KOPT-K1 (cell line): ENCODE measurements around the gene PLEKHB2.
"Not testable (repeated sequence)": the region's sequence is repeated elsewhere in the genome, so short reads cannot be mapped to it uniquely, and the experiment has no call there.

Source experiments
- H3K27ac ChIP-seq: fragments of 200-600 bp; sonication (generic); 2 replicates; pipeline ENCODE4 v1.5.1; 2016; ENCODE audit warnings: antibody characterized with exemption, mild to moderate bottlenecking, low read depth, low read length; ENCODE audit not compliant: poor library complexity, severe bottlenecking
- H3K36me3 ChIP-seq: fragments of 200-600 bp; sonication (generic); 2 replicates; pipeline ENCODE4 v1.5.1; 2017; ENCODE audit warnings: antibody characterized with exemption, mild to moderate bottlenecking, low read length, moderate library complexity; ENCODE audit not compliant: insufficient read depth
- H3K9me3 ChIP-seq: fragments of 200-600 bp; sonication (generic); 2 replicates; pipeline ENCODE4 v1.5.1; 2017; ENCODE audit warnings: antibody characterized with exemption, low read length, mild to moderate bottlenecking; ENCODE audit not compliant: insufficient read depth, poor library complexity, severe bottlenecking

PLEKHB2 gene

DNA sequence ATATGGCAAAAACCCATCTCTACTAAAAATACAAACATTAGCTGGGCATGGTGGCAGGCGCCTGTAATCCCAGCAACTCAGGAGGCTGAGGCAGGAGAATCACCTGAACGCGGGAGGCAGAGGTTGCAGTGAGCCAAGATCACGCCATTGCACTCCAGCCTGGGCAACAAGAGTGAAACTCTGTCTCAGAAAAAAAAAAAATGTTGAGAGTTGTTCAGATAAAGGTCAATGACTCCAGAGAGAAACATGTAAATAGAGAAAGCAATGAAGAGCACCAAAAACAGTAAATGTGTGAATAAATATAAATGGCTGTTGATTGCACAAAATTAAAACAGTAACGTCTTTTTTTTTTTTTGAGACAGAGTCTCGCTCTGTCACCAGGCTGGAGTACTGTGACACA, 25.2 kb upstream of the PLEKHB2 start:
- not testable (repeated sequence) for H3K27ac ChIP-seq, H3K9me3 ChIP-seq
- H3K36me3 ChIP-seq: peaks cover 94% of the 10 kb centered on the region

GRCh38 chr2:131081190-131081589, 23.9 kb upstream of the PLEKHB2 start:
- H3K36me3 ChIP-seq: peaks cover 94% of the 10 kb centered on the region
- H3K27ac ChIP-seq: no peak overlapping the region

GRCh38 chr2:131085646-131086045, 19.5 kb upstream of the PLEKHB2 start:
- no peak overlapping the region for H3K27ac ChIP-seq
- H3K9me3 ChIP-seq: no peaks in the 10 kb centered on the region
- peaks cover 92% of the 10 kb centered on the region for H3K36me3 ChIP-seq

More at GRCh38 chr2:131081190-131081589, 23.9 kb upstream of the PLEKHB2 start:
- H3K9me3 ChIP-seq: no peaks in the 10 kb centered on the region

DNA sequence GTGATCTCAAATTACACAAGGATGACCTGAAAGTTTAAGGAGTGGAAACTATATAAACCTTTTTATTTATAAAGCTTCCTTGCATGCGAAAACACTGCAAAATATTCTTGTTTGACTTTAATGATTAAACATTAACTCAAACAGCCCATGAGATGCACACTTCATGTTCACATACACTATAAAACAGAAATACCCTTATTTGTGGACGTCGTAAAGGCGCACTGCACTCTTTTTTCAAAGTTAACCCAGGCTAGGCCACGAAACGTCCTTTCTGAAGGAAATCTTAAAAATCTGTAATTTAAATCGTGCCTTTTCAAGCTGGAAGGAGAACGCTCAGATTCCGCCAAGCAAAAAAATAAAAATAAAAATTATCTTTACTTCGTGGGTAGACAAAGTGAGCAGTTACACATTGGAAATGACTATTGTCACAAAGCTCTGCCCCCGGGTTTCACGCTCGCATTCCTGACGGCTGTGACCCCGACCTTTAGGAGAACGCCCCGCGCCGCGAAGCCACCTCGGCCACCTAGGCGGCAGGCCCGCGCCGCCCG, 12.6 kb upstream of the PLEKHB2 start:
- no peaks in the 10 kb centered on the region for H3K9me3 ChIP-seq
- H3K36me3 ChIP-seq: peaks cover 39% of the 10 kb centered on the region
- peak overlapping the region; percentile 88 for H3K27ac ChIP-seq

- H3K36me3 ChIP-seq: peaks cover 33% of the 10 kb centered on the region
- no peaks in the 10 kb centered on the region for H3K9me3 ChIP-seq
- peak within 1 kb of the TSS; percentile 88 for H3K27ac ChIP-seq
Measured at GRCh38 chr2:131093006-131093695, 12.0 kb upstream of the PLEKHB2 start, which contains the start of gene FAM168B. FAM168B (minus strand) TSS chr2:131093460; CDS start chr2:131082646, 10,814 bp downstream.

GRCh38 chr2:131093696-131094462, 11.3 kb upstream of the PLEKHB2 start:
- Histone ChIP-seq H3K9me3 (no peaks in the 10 kb centered on the region), H3K27ac (peak overlapping the region; percentile 88)

GRCh38 chr2:131094463-131095281, 10.5 kb upstream of the PLEKHB2 start:
- Histone ChIP-seq H3K36me3 (peaks cover 18% of the 10 kb centered on the region), H3K9me3 (no peaks in the 10 kb centered on the region), H3K27ac (no peak overlapping the region)

More at GRCh38 chr2:131093696-131094462, 11.3 kb upstream of the PLEKHB2 start:
- peaks cover 25% of the 10 kb centered on the region for H3K36me3 ChIP-seq

DNA sequence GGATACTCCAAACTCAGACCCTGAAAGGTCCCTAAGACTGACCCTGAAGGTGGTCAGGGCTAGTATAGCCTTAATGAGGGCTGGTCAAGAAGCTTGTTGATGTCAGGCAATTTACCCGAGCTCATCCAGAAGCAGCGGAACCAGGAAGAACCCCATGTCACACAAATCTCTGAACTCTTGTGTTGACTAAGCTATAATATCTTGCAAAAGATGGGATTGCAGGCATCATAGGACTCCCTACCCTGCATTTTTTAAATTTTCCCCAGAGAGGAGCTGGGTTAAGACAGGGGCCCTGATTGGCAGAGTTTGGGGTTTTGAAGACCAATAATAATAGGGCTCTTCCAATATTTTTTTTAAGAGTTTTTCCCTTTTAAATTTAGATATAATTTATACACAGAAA, 2.0 kb upstream of the PLEKHB2 start:
- Histone ChIP-seq H3K9me3 (no peaks in the 10 kb centered on the region), H3K36me3 (no peaks in the 10 kb centered on the region), H3K27ac (peak overlapping the region; percentile 95)

DNA sequence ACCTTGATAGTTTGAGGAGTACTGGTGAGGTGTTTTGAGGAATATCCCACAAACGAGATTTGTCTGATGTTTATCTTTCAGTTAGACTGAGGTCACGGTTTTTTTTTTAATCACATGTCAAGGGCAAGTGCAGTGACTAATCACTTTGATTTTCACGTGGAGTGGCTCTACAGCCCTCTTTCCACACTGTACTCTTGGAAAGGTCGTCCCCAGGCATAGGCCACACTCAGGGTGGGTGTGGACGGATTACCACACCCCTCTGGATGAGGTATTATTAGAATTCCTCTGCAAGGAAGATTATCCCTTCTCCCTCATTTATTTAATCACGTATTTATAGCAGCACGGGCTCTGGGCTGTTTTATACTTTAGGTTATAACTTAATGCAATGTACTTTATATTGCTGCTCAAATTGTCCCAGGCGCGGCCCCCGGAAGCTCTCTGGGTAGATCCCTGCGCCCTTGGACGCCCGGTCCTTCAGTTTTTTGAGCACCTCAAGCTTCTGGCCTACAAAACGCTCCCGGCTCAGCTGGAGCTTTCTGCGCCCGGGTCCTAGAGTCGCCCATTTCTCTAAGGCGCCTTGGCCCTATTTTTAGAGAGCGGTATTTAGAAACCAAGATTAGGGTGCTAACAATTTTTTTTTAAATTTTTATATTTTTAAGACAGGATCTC, 515 bp upstream of the PLEKHB2 start:
- peaks cover 9% of the 10 kb centered on the region; the same call in 1 of the 2 replicates for H3K36me3 ChIP-seq
- H3K9me3 ChIP-seq: no peaks in the 10 kb centered on the region
- peak overlapping the region; percentile 95 for H3K27ac ChIP-seq

DNA sequence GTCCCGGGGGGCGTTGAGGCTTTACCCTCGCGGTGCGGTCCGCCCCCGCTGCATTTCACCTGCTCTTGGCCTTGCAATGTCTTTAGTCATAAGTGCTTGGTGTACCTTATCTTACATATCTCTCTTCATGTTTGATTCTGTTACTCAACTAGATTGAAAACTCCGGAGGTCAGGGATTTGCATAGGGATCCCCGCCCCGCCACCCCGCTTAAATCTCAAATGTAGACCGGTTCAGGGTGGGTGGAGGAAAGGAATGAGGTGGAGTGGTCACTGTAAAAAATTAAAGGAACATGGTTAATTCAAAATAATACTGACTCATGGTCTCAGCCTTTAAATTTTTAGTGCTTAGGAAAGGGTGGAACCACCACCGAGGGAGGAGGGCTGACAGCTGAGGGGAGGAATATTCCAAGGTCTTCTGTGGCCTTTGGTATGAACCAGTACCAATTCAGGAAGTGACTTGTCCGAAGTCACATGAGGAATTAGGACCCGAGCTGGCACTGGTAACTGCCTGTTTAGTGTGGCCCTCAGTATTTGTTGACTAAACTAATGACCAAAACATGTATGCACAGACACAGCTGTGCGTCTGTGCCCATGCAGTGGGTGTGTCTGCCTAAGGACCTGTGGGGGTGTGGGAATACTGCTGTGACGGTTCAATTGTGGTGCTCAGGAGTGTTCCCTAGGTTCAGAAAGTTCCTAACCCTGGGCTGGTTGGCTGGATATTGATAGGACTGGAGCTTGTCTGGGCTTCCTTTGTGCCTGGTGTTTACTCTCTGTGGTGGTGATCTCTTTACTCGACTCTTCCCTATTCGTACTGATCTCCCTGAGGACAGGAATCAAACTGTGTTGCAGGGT, 1.0 kb downstream of the PLEKHB2 start:
- H3K36me3 ChIP-seq: peaks cover 19% of the 10 kb centered on the region
- peak overlapping the region; percentile 95 for H3K27ac ChIP-seq
- no peaks in the 10 kb centered on the region for H3K9me3 ChIP-seq

DNA sequence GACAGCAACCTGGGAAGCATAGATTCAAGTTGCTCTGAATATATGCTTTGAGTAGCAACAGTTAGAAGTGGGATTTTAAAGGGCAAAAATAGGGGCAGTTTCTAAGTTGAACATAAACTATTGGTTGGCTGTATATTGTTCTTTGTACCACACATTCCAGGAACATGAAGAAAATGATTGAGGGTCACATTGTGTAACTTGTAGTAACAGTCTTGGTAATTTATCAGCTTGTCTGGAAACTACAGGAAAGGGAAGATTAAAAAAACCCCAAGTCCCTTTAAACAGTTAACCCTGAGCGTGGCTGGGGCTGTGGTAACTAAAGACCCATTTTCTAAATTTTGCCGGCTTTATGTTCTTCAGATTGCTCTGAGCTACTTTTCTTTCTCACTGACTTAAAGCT, 7.4 kb downstream of the PLEKHB2 start:
- Histone ChIP-seq H3K27ac (peak overlapping the region; percentile 21), H3K9me3 (peaks cover 3% of the 10 kb centered on the region), H3K36me3 (peaks cover 32% of the 10 kb centered on the region)

DNA sequence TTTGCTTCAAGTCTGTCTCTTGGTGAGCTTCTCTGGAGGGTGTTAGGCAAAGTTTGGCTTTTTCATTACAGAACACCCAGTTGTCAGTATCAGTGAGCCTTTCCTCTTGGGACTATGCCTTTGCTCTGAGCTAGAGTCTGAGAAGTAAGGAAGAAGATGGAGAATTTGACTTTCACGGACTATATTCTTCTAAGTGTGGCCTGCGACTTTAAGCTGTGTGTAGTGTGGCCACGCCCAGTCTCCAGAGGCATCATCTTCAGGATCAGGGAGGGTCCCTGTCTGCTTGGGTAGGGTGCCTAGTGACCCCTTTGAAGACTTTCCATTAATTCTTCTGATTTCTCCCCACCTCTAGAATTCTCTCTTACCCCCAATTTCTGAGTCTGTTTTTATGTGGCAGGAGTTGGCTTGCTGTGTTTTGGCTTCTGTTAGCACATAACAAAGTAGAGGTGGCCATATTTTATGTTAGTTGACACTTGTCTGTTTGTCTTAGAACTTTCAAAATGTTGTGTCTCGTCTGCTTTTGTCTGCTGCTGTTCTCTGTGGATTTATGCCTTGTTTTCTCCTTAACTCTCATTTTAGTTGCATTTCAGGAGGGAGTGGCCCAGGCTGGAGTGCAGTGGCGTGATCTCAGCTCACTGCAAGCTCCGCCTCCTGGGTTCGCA, 8.6 kb downstream of the PLEKHB2 start:
- Histone ChIP-seq H3K36me3 (peaks cover 37% of the 10 kb centered on the region), H3K9me3 (peaks cover 3% of the 10 kb centered on the region), H3K27ac (peak overlapping the region; percentile 21)

DNA sequence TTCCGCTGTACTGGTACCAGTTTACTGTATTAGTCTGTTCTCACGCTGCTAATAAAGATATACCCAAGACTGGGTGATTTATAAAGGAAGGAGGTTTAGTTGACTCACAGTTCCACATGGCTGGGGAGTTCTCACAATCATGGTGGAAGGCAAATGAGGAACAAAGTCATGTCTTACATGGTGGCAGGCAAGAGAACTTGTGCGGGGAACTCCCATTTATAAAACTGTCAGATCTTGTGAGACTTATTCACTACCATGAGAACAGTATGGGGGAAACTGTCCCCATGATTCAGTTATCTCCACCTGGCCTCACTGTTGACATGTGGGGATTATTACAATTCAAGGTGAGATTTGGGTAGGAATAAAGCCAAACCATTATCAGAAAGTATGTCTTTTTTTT, 9.8 kb downstream of the PLEKHB2 start:
- not testable (repeated sequence) for H3K27ac ChIP-seq, H3K9me3 ChIP-seq
- H3K36me3 ChIP-seq: peaks cover 29% of the 10 kb centered on the region
